Gastroesophageal sphincter (tissue), 3 donors: Measurements from ENCODE around the gene AGBL1.

ENCODE experiments used
- EP300 ChIP-seq: sonication (generic); formaldehyde crosslinking; IDR thresholded peaks from one replicate; pipeline ENCODE4 v1.6.1; 2017; ENCODE audit warnings: antibody characterized with exemption, mild to moderate bottlenecking
- POLR2A ChIP-seq, 2 donors: fragments of 450-650 bp; IDR thresholded peaks; one replicate each; pipeline ENCODE4 v1.6.1; 2017; ENCODE audit warnings: antibody characterized with exemption in 2 of 2, mild to moderate bottlenecking in 2 of 2, moderate library complexity in 1 of 2
- POLR2AphosphoS5 ChIP-seq: sonication (generic); formaldehyde crosslinking; IDR thresholded peaks from one replicate; pipeline ENCODE4 v1.6.1; 2017; ENCODE audit warnings: antibody characterized with exemption
- TF ChIP-seq, protein P1 (sequence below), 4 experiments: fragments of 200-600 bp in 2 of 4; fragments of 450-650 bp in 2 of 4; sonication (generic) in 1 of 4; IDR thresholded peaks; one replicate each; pipeline ENCODE4 v1.5.1; 2017 to 2019; ENCODE audit warnings: antibody characterized with exemption in 4 of 4, mild to moderate bottlenecking in 2 of 4, moderate library complexity in 2 of 4

GRCh38 chr15:86349565-86349964 is 269.9 kb downstream of the AGBL1 start:
- TF ChIP-seq, protein P1, sequence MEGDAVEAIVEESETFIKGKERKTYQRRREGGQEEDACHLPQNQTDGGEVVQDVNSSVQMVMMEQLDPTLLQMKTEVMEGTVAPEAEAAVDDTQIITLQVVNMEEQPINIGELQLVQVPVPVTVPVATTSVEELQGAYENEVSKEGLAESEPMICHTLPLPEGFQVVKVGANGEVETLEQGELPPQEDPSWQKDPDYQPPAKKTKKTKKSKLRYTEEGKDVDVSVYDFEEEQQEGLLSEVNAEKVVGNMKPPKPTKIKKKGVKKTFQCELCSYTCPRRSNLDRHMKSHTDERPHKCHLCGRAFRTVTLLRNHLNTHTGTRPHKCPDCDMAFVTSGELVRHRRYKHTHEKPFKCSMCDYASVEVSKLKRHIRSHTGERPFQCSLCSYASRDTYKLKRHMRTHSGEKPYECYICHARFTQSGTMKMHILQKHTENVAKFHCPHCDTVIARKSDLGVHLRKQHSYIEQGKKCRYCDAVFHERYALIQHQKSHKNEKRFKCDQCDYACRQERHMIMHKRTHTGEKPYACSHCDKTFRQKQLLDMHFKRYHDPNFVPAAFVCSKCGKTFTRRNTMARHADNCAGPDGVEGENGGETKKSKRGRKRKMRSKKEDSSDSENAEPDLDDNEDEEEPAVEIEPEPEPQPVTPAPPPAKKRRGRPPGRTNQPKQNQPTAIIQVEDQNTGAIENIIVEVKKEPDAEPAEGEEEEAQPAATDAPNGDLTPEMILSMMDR (IDR thresholded peaks at IDR 0.05): no peak
- no peak for TF ChIP-seq POLR2A (IDR thresholded peaks at IDR 0.05)
- no peak for TF ChIP-seq EP300
- no peak for TF ChIP-seq POLR2AphosphoS5
